ENCODE results near the gene IGFL1.
"Not testable (repeated sequence)": the region's sequence is repeated elsewhere in the genome, so short reads cannot be mapped to it uniquely, and the experiment has no call there.

The IGFL1 gene

DNA sequence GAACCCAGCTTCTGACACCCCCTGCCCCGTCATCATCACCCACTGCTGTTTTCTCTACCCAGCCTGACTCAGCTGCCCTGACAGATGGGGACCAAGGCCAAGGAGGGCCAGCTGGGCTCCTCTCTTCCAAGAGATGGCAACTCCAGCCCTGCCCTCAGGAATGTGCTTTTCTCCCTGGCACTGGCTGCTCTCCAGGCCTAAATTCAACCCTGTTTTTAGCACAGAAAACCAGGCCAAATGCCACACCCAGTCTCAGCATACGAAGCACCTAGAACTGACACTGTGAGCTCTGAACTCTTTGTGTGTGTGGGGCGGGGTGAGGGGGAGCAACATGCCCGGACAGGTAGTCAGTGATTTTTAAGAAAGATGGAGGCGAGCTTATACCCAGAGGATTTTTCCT is 23.4 kb upstream of the IGFL1 start:
- H3K9me3 ChIP-seq = no peaks in the 10 kb centered on the region
- DNase-seq = no peak
- no peaks in the 10 kb centered on the region for H3K36me3 ChIP-seq
- no peak overlapping the region for H3K4me3 ChIP-seq (ENCODE audit: low read depth, low read length)
- TF ChIP-seq, protein P1, sequence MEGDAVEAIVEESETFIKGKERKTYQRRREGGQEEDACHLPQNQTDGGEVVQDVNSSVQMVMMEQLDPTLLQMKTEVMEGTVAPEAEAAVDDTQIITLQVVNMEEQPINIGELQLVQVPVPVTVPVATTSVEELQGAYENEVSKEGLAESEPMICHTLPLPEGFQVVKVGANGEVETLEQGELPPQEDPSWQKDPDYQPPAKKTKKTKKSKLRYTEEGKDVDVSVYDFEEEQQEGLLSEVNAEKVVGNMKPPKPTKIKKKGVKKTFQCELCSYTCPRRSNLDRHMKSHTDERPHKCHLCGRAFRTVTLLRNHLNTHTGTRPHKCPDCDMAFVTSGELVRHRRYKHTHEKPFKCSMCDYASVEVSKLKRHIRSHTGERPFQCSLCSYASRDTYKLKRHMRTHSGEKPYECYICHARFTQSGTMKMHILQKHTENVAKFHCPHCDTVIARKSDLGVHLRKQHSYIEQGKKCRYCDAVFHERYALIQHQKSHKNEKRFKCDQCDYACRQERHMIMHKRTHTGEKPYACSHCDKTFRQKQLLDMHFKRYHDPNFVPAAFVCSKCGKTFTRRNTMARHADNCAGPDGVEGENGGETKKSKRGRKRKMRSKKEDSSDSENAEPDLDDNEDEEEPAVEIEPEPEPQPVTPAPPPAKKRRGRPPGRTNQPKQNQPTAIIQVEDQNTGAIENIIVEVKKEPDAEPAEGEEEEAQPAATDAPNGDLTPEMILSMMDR (IDR thresholded peaks at IDR 0.05; ENCODE audit: low read depth, low read length) = no peak
- H3K27me3 ChIP-seq = no peaks in the 10 kb centered on the region
- H3K4me1 ChIP-seq = peaks cover 13% of the 10 kb centered on the region

DNA sequence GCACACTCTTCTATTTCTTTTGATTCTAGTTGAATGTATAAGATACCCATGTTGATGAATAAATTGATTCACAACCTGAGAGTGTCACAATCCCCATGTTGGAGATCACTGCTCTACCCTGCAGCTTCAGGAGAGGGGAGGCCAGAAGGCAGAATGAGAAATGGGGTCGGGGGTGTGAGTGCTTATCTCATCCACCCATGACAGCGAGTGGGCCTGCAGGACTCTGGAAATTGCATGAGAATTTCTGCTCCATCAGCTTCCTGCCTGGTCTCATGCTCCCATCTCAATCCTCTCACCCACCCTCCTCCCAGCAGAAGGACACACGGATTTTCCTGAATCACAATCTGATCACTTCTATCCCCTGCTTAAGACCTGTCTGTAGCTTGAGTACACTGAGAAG is 22.9 kb upstream of the IGFL1 start:
- H3K36me3 ChIP-seq = no peaks in the 10 kb centered on the region
- no peaks in the 10 kb centered on the region for H3K9me3 ChIP-seq
- TF ChIP-seq, protein P1 (IDR thresholded peaks at IDR 0.05; ENCODE audit: low read depth, low read length) = no peak
- H3K27me3 ChIP-seq = no peaks in the 10 kb centered on the region
- H3K4me1 ChIP-seq = peaks cover 11% of the 10 kb centered on the region
- DNase-seq = no peak
- no peak overlapping the region for H3K4me3 ChIP-seq (ENCODE audit: low read depth, low read length)

DNA sequence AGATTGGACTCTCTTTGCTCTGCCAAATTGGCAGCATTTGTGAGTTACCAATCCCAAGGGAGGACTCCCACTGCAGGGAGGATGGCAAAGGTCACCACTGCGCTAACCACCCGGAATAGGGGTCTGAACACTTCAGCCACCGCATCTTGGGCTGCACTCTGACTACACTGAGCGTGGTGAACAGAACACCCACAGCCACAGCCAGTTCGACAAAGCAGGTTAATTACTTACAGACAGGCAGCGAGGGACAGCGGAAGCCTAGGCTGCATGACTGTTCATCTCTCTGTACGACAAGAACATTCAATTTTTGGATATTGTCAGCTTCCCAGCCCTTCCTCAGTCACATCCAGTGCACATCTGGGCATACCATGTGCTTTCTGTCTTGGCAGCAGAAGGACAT is 21.7 kb upstream of the IGFL1 start:
- not testable (repeated sequence) for H3K9me3 ChIP-seq, H3K4me1 ChIP-seq

DNA sequence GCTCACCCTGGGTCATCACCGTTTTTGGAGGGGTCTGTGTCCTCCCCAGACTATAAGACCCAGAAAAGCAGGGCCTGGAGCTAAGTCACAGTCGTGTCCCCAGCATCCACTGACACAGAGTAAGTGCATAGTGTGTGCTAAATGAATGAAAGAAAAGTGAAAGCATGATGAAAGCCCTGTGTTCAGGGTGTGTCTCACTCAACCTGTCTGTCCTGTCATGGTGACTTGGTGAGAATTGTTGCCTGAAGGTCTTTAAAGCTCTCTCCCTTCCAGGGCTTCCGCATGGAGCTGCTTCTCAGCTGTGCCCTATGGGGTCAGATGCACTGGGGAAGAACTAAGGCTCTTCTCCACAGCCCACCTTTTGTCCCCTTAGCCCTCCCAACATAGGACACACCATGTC is 20.5 kb upstream of the IGFL1 start:
- no peaks in the 10 kb centered on the region for H3K36me3 ChIP-seq
- TF ChIP-seq, protein P1 (IDR thresholded peaks at IDR 0.05; ENCODE audit: low read depth, low read length) = no peak
- no peak for DNase-seq
- H3K4me1 ChIP-seq = peaks cover 8% of the 10 kb centered on the region
- no peaks in the 10 kb centered on the region for H3K27me3 ChIP-seq
- H3K9me3 ChIP-seq = no peaks in the 10 kb centered on the region
- H3K4me3 ChIP-seq (ENCODE audit: low read depth, low read length) = no peak overlapping the region

More for the DNA sequence above, 21.7 kb upstream of the IGFL1 start:
- H3K36me3 ChIP-seq; H3K4me3 ChIP-seq (ENCODE audit: low read depth, low read length); DNase-seq; H3K27me3 ChIP-seq: not testable (repeated sequence)

DNA sequence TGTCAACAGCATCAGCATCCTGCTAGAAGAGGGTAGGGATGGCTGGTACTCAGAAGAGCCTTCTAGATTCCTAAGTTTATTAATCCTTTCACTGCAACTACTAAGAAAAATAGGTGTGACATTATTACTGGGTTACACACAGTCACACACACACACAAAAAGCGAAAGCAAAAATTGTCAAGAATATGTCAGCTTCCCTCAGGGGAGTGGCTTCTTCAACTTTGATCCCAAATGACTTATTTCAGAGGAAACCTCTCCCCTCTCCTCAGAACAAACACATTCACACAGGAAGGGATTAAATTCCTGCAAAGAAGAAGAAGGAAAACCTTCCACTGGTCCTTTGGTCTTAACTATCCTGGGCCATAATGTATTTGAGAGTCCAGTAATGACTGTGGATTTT is 20.1 kb upstream of the IGFL1 start:
- peaks cover 8% of the 10 kb centered on the region for H3K4me1 ChIP-seq
- TF ChIP-seq, protein P1 (IDR thresholded peaks at IDR 0.05; ENCODE audit: low read depth, low read length) = no peak
- H3K36me3 ChIP-seq = no peaks in the 10 kb centered on the region
- no peaks in the 10 kb centered on the region for H3K27me3 ChIP-seq
- H3K4me3 ChIP-seq (ENCODE audit: low read depth, low read length) = no peak overlapping the region
- H3K9me3 ChIP-seq = no peaks in the 10 kb centered on the region
- no peak for DNase-seq

DNA sequence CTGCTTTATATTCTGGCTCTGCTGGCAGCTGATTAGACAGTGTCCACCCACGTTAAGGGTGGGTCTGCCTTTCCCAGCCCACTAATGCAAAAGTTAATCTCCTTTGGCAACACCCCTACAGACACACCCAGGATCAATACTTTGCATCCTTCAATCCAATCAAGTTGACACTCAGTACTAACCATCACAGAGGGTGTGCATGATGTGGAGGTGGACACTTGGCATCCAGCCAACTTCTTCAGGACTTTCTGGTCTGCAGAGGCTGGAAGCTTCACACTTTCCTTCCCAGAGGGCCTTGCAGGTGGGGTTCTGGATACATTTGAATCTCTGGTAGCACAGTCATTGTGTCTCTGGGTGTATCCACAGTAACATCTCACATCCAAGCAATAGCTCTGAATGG is 18.9 kb upstream of the IGFL1 start:
- Histone ChIP-seq H3K27me3 (no peaks in the 10 kb centered on the region), H3K9me3 (no peaks in the 10 kb centered on the region), H3K36me3 (no peaks in the 10 kb centered on the region), H3K4me3 (ENCODE audit: low read depth, low read length) (no peak overlapping the region), H3K4me1 (peaks cover 5% of the 10 kb centered on the region)
- TF ChIP-seq, protein P1 (IDR thresholded peaks at IDR 0.05; ENCODE audit: low read depth, low read length) = no peak
- no peak for DNase-seq
